PC-9 (cell line): ENCODE data around the gene DNM1.

Source experiments
- CTCF ChIP-seq: fragments of 200-600 bp; sonication (generic); conservative IDR thresholded peaks from 2 replicates; pipeline ENCODE4 v1.6.1; 2017; ENCODE audit warnings: mixed run types, antibody characterized with exemption, mild to moderate bottlenecking, moderate library complexity
- EZH2 ChIP-seq: fragments of 200-600 bp; sonication (generic); IDR thresholded peaks from 2 replicates; pipeline ENCODE4 v1.8.0; 2017; ENCODE audit warnings: antibody characterized with exemption, low read depth

- TF ChIP-seq CTCF (no peak), EZH2 (no peak)
Measured at GRCh38 chr9:128222026-128222425, 18.8 kb downstream of the DNM1 start.
